ENCODE results near the gene CHD3. TPM values are rescaled to one million over a fixed set of nuclear protein-coding genes. Genes with fewer than 3 reads are reported as not detected.

CHD3 gene
- polyA plus RNA-seq, 1 donor from 2014 or later = 115 TPM

DNA sequence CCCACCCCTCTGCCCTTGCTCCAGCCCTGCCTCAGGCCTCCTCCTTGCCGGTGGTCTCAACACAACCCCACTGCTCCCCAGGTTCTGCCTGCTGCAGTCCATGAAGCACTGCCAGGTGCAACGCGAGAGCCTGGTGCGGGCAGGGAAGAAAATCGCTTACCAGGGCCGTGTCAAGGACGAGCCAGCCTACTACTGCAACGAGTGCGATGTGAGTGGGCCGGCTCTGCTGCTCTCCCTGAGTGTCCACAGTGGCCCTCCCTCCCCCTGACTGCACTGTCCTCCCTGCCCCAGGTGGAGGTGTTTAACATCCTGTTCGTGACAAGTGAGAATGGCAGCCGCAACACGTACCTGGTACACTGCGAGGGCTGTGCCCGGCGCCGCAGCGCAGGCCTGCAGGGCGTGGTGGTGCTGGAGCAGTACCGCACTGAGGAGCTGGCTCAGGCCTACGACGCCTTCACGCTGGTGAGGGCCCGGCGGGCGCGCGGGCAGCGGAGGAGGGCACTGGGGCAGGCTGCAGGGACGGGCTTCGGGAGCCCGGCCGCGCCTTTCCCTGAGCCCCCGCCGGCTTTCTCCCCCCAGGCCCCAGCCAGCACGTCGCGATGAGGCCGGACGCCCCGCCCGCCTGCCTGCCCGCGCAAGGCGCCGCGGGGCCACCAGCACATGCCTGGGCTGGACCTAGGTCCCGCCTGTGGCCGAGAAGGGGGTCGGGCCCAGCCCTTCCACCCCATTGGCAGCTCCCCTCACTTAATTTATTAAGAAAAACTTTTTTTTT is 35.5 kb upstream of the CHD3 start:
- Histone ChIP-seq H3K27me3 (ENCODE audit: insufficient read depth, low read depth, low read length) (no peaks in the 10 kb centered on the region), H3K4me2 (ENCODE audit: low read length) (no peak overlapping the region), H3K36me3 (ENCODE audit: insufficient read depth, low read length) (peaks cover 8% of the 10 kb centered on the region)

DNA sequence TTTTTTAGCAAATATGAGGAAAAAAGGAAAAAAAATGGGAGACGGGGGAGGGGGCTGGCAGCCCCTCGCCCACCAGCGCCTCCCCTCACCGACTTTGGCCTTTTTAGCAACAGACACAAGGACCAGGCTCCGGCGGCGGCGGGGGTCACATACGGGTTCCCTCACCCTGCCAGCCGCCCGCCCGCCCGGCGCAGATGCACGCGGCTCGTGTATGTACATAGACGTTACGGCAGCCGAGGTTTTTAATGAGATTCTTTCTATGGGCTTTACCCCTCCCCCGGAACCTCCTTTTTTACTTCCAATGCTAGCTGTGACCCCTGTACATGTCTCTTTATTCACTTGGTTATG is 34.9 kb upstream of the CHD3 start:
- peaks cover 20% of the 10 kb centered on the region for H3F3A ChIP-seq (ENCODE audit: insufficient read depth, low read length, poor library complexity, severe bottlenecking)
- no peak overlapping the region for H3K9ac ChIP-seq (ENCODE audit: low read length)
- H3K9me3 ChIP-seq (ENCODE audit: low read length) = no peaks in the 10 kb centered on the region
- H3K27ac ChIP-seq (ENCODE audit: low read length) = no peak overlapping the region
- H3K4me3 ChIP-seq (ENCODE audit: low read length) = no peak overlapping the region
- H3K4me2 ChIP-seq (ENCODE audit: low read length) = no peak overlapping the region
- H2AFZ ChIP-seq (ENCODE audit: low read depth, low read length) = no peak overlapping the region
- H3K79me2 ChIP-seq (replicated peaks; ENCODE audit: insufficient read depth, low read length) = peaks cover 4% of the 10 kb centered on the region
- H4K20me1 ChIP-seq (ENCODE audit: insufficient read depth) = peaks cover 36% of the 10 kb centered on the region
- H3K36me3 ChIP-seq (ENCODE audit: insufficient read depth, low read length) = peaks cover 8% of the 10 kb centered on the region
- no peaks in the 10 kb centered on the region for H3K9me2 ChIP-seq (ENCODE audit: insufficient read depth, low read length)
- H3K27me3 ChIP-seq (ENCODE audit: insufficient read depth, low read depth, low read length) = no peaks in the 10 kb centered on the region
- TF ChIP-seq SMC3 (conservative IDR thresholded peaks at IDR 0.05; ENCODE audit: poor library complexity) (no peak), MXI1 (conservative IDR thresholded peaks at IDR 0.05; ENCODE audit: poor library complexity, severe bottlenecking) (no peak), POLR2AphosphoS5 (IDR thresholded peaks at IDR 0.05) (no peak), RAD21 (conservative IDR thresholded peaks at IDR 0.05) (no peak), TAF1 (IDR thresholded peaks at IDR 0.05; ENCODE audit: low read depth) (no peak), CTCF (IDR thresholded peaks at IDR 0.05; ENCODE audit: poor library complexity, severe bottlenecking) (no peak), EP300 (conservative IDR thresholded peaks at IDR 0.05; ENCODE audit: poor library complexity, severe bottlenecking) (no peak)
- TF ChIP-seq, protein P1, sequence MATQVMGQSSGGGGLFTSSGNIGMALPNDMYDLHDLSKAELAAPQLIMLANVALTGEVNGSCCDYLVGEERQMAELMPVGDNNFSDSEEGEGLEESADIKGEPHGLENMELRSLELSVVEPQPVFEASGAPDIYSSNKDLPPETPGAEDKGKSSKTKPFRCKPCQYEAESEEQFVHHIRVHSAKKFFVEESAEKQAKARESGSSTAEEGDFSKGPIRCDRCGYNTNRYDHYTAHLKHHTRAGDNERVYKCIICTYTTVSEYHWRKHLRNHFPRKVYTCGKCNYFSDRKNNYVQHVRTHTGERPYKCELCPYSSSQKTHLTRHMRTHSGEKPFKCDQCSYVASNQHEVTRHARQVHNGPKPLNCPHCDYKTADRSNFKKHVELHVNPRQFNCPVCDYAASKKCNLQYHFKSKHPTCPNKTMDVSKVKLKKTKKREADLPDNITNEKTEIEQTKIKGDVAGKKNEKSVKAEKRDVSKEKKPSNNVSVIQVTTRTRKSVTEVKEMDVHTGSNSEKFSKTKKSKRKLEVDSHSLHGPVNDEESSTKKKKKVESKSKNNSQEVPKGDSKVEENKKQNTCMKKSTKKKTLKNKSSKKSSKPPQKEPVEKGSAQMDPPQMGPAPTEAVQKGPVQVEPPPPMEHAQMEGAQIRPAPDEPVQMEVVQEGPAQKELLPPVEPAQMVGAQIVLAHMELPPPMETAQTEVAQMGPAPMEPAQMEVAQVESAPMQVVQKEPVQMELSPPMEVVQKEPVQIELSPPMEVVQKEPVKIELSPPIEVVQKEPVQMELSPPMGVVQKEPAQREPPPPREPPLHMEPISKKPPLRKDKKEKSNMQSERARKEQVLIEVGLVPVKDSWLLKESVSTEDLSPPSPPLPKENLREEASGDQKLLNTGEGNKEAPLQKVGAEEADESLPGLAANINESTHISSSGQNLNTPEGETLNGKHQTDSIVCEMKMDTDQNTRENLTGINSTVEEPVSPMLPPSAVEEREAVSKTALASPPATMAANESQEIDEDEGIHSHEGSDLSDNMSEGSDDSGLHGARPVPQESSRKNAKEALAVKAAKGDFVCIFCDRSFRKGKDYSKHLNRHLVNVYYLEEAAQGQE (IDR thresholded peaks at IDR 0.05; ENCODE audit: borderline replicate concordance) = no peak

More for the DNA sequence above, 35.5 kb upstream of the CHD3 start:
- H3F3A ChIP-seq (ENCODE audit: insufficient read depth, low read length, poor library complexity, severe bottlenecking) = peaks cover 15% of the 10 kb centered on the region
- H3K9ac ChIP-seq (ENCODE audit: low read length) = no peak overlapping the region
- no peaks in the 10 kb centered on the region for H3K9me3 ChIP-seq (ENCODE audit: low read length)
- H3K79me2 ChIP-seq (replicated peaks; ENCODE audit: insufficient read depth, low read length) = peaks cover 4% of the 10 kb centered on the region
- H2AFZ ChIP-seq (ENCODE audit: low read depth, low read length) = no peak overlapping the region
- no peak overlapping the region for H3K27ac ChIP-seq (ENCODE audit: low read length)
- no peak overlapping the region for H3K4me3 ChIP-seq (ENCODE audit: low read length)
- H3K9me2 ChIP-seq (ENCODE audit: insufficient read depth, low read length) = no peaks in the 10 kb centered on the region
- no peak for TF ChIP-seq MXI1 (conservative IDR thresholded peaks at IDR 0.05; ENCODE audit: poor library complexity, severe bottlenecking)
- TF ChIP-seq TAF1 (IDR thresholded peaks at IDR 0.05; ENCODE audit: low read depth) = no peak
- TF ChIP-seq CTCF (IDR thresholded peaks at IDR 0.05; ENCODE audit: poor library complexity, severe bottlenecking) = no peak
- no peak for TF ChIP-seq SMC3 (conservative IDR thresholded peaks at IDR 0.05; ENCODE audit: poor library complexity)
- TF ChIP-seq POLR2AphosphoS5 (IDR thresholded peaks at IDR 0.05) = no peak
- no peak for TF ChIP-seq EP300 (conservative IDR thresholded peaks at IDR 0.05; ENCODE audit: poor library complexity, severe bottlenecking)
- TF ChIP-seq RAD21 (conservative IDR thresholded peaks at IDR 0.05) = no peak
- TF ChIP-seq, protein P1 (IDR thresholded peaks at IDR 0.05; ENCODE audit: borderline replicate concordance) = no peak
- no peak for TF ChIP-seq EZH2 (IDR thresholded peaks at IDR 0.05; ENCODE audit: borderline replicate concordance, insufficient read depth, low read length, poor library complexity, severe bottlenecking)
- H4K20me1 ChIP-seq (ENCODE audit: insufficient read depth) = peaks cover 38% of the 10 kb centered on the region
